Tibial nerve (tissue), 3 donors: ENCODE data around the gene SPATC1L.

ENCODE experiments used
- POLR2A ChIP-seq, 2 donors: fragments of 450-650 bp; IDR thresholded peaks; one replicate each; pipeline ENCODE4 v1.6.1; 2017; ENCODE audit warnings: antibody characterized with exemption in 2 of 2, mild to moderate bottlenecking in 2 of 2, moderate library complexity in 2 of 2
- TF ChIP-seq, protein P1 (sequence below), 5 experiments: fragments of 200-600 bp in 3 of 5; fragments of 450-650 bp in 2 of 5; sonication (generic) in 3 of 5; IDR thresholded peaks; one replicate each; pipeline ENCODE4 v1.5.1; 2016 to 2019; ENCODE audit warnings: antibody characterized with exemption in 5 of 5, mild to moderate bottlenecking in 3 of 5, moderate library complexity in 2 of 5

DNA sequence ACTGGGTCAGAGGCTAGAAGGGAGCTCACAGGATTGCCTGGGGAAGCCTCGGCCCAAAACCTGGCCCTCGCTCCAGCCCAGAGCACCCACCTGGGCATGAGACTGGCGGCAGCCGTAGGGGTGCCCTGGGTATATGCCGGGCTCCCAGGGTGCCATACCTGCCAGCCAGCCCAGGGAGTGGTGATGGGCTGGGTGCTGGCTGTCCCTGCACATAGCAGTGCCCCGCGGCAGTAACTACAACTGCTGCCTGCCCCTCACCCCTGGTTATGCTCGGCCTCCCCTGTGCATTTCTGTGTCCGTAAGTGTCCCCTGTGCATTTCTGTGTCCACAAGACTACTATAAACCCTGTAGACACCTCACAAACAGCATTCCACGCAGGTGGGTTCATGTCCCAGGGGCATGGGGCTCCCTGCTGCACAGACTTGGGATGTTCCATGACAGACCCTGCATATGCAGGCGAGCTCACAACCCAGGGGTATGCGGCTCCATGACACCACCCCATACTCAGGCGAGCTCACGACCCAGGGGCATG is 5.8 kb upstream of the SPATC1L start:
- TF ChIP-seq, protein P1, sequence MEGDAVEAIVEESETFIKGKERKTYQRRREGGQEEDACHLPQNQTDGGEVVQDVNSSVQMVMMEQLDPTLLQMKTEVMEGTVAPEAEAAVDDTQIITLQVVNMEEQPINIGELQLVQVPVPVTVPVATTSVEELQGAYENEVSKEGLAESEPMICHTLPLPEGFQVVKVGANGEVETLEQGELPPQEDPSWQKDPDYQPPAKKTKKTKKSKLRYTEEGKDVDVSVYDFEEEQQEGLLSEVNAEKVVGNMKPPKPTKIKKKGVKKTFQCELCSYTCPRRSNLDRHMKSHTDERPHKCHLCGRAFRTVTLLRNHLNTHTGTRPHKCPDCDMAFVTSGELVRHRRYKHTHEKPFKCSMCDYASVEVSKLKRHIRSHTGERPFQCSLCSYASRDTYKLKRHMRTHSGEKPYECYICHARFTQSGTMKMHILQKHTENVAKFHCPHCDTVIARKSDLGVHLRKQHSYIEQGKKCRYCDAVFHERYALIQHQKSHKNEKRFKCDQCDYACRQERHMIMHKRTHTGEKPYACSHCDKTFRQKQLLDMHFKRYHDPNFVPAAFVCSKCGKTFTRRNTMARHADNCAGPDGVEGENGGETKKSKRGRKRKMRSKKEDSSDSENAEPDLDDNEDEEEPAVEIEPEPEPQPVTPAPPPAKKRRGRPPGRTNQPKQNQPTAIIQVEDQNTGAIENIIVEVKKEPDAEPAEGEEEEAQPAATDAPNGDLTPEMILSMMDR (IDR thresholded peaks at IDR 0.05) = no peak
- TF ChIP-seq POLR2A (IDR thresholded peaks at IDR 0.05) = no peak
